Stimulated activated CD8-positive, alpha-beta memory T cell treated with anti-CD3 and anti-CD28 coated beads, Interleukin-2, amount 100 ng/mL, for 1 hour (primary cell): ENCODE results near the gene BMPR1A.
A peak's percentile ranks its signal among the peaks of the same experiment; 100 is the strongest.
"Not testable (repeated sequence)": the region's sequence is repeated elsewhere in the genome, so short reads cannot be mapped to it uniquely, and the experiment has no call there.

Experiments
- DNase-seq, 2 donors: peaks; one replicate each; pipeline ENCODE4 v3.0.0-alpha.2; 2020; ENCODE audit warnings: low read depth in 2 of 2

BMPR1A gene

GRCh38 chr10:86878983-86879713, 122.7 kb downstream of the BMPR1A start:
- no peak for DNase-seq

DNA sequence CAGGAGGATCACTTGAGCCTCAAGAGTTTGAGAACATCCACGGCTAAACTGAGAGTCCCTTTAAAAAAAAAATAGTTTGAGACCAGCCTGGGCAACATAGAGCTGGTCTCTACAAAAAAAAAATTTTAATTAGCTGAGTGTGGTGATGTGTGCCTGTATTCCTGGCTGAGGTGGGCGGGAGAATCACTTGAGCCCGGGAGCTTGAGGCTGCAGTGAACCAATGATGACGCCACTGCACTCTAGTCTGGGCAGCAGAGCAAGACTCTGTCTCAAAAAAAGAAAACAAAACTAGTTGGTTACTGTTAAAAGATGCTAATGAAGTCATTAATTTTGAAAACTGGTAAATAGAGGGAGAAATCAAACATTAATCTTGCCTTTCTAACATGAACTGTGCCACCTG, 124.6 kb downstream of the BMPR1A start:
- no peak for DNase-seq

DNA sequence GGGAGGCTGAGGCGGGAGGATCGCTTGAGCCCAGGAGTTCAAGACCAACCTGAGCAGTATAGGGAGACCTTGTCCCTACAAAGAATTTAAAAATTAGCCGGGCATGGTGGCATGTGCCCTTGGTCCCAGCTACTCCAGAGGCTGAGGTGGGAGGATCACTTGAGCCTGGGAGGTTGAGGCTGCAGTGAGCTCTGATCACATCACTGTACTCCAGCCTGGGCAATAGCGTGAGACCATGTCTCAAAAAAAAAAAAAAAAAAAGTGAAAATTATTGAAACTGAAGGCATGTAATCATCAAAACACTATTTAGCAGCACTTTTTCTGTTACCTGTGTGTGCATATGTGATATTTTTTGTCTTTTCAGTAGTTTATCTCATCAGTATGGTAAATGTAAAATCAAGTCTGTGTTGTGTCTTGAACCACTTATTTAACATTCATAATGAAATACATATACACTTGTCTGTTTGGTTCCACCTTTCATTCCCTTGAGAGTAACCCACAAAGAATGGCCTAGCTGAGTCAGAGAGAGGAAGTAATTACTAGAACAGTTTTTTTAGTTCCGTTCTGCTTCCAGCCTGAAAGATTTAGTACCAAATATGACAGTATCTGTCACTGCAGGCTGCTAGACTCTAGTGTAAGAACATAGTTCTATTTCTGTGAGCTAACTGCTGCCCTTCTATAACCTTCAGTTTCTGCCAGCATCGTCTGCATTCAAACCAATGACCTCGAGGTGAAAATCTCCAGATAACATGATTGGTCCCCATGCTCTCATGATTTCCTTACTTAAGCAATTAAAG, 132.4 kb downstream of the BMPR1A start:
- no peak for DNase-seq

- no peak for DNase-seq
Measured at GRCh38 chr10:86889997-86890396, 133.6 kb downstream of the BMPR1A start.

- DNase-seq, result no peak
Measured at GRCh38 chr10:86898511-86898910, 142.1 kb downstream of the BMPR1A start.

GRCh38 chr10:86899132-86899531, 142.7 kb downstream of the BMPR1A start:
- DNase-seq, result no peak

- peak in 1 of 2 donors; percentile 1 for DNase-seq
Measured at GRCh38 chr10:86899670-86900276, 143.4 kb downstream of the BMPR1A start.

DNA sequence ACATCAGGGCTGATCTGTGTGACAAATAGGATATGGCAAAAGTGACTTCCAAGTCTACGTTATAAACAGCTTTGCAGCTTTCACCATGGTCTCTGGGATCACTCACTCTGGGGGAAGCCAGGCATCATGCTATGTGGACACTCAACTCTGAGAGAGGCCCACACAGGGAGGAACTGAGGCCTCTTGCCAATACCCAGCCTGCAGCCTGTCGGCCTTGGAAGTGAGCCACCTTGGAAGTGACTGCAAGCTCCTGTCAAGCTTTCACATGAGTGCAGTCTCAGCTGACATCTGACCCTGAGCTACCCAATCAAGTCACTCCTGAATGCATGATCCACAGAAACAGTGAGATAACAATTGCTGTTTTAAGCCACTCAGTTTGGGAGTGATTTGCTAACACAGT, 144.5 kb downstream of the BMPR1A start:
- no peak for DNase-seq

- DNase-seq, result no peak
Measured at GRCh38 chr10:86904600-86904999, 148.2 kb downstream of the BMPR1A start.

DNA sequence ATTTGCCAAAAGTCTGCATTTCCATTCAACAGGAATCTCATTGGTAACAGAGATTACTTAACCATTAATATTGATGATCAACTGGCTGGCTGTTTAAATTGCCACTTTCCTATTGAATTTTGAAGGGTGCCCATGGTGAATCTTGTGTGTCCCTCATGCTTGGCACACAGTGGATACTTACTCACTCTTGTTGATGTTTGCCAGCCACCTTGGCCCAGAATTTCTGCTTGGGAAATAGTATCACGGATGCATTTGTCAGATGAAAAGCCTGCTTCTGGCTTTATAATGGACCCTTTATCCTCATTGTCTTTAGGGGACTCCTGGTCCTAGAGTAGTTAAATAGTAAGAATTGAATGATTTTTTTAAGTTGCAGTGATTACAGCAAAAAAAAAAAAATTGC, 149.0 kb downstream of the BMPR1A start:
- no peak for DNase-seq

DNA sequence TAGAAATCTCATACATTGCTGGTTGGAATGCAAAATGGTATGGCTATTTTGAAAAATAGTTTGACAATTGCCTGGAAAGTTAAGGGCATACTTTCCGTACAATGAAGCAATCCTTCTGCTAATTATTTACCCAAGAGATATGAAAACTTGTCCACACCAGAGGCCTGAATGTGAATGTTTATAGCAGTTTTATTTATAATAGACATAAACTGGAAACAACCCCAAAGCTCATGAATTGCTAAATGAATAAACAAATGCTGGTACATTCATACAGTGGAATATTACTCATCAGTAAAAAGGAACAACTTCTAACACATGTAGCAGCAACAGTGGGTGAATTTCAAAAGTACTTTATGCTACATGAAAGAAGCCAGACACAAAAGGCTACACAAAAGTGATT, 158.3 kb downstream of the BMPR1A start:
- no peak for DNase-seq

- DNase-seq, result no peak
Measured at GRCh38 chr10:86918022-86918471, 161.6 kb downstream of the BMPR1A start.

DNA sequence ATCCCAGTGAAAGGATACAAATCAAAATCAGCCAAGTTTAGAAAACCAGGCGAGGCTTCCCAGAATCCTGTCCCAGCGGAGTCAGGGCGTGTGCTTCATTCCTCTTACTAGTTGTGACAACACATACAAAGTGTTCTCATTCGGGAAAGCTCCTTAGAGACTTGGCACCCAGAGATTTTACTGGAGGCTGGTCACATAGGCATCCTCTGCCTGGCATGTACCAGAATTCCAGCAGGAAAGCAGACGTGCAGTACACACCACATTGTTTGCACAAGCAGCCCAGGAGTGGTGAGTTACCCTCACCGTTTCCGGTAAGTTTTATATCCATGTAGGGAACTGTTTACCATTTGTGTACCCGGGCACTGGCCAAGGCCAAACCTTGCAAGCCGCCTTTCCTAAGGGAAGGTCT, 166.1 kb downstream of the BMPR1A start:
- DNase-seq, result no peak

DNA sequence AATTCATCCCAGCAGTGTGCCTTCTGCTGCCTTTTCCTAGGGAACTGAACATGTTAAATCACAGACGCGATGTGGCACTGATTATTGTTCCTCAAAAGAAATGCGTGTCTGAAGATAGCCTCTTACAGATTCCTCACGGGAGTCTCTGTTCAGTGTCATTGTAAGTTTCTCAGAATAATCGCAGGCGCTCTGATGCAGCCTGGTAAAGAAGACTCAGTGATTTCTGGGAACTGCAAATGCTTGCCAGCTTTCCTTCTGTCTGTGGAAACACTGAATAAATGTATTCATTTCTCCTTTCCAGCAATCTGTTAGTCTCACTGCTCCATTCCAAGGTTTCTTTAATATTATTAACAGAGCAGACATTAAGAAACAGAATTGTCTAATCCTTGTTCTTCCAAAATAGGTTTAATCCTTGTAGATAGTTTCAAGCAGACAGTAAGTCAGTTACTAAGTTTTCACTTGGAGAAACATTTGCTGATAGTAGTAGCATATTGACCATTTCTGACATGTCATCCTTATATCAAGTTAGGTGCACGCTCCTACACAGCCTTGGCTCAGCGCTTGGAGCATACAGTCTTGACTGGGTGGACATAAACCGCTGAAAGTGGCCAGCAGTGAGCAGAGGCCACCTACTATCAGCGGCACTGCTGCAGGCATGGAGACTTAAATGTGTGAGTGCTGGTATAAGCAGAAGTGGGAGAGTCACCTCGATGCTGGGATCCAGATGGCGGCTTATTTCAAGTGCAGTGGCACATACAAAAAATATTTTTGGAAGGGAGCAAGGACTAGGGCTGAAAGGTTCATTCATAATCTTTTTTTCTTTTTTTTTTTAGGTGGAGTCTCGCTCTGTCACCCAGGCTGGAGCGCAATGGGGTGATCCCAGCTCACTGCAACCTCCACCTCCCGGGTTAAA, 173.3 kb downstream of the BMPR1A start:
- no peak for DNase-seq

GRCh38 chr10:86931872-86932271, 175.5 kb downstream of the BMPR1A start:
- no peak for DNase-seq

DNA sequence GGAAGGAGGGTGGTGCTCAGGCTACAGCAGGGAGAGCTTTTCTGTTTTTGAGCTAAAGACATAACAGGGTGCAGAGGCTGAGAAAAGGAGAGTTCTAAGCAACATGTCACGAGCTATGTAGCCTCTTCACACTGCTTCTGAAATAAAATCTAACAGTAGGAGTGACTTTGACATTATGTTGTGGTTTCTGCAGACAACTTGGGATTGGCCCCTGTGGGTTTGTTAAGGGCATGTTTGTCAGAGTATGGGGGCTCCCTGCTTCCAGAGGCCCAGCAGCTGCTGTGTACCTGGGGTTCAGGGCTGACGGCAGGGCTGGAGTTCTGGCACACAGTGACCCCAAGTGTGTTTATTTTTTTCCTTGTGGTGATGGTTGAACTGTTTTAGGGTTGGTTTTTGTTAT, 176.3 kb downstream of the BMPR1A start:
- no peak for DNase-seq

GRCh38 chr10:86934162-86934711, 177.8 kb downstream of the BMPR1A start:
- not testable (repeated sequence) for DNase-seq

- no peak for DNase-seq
Measured at GRCh38 chr10:86936661-86937501, 180.5 kb downstream of the BMPR1A start.

DNA sequence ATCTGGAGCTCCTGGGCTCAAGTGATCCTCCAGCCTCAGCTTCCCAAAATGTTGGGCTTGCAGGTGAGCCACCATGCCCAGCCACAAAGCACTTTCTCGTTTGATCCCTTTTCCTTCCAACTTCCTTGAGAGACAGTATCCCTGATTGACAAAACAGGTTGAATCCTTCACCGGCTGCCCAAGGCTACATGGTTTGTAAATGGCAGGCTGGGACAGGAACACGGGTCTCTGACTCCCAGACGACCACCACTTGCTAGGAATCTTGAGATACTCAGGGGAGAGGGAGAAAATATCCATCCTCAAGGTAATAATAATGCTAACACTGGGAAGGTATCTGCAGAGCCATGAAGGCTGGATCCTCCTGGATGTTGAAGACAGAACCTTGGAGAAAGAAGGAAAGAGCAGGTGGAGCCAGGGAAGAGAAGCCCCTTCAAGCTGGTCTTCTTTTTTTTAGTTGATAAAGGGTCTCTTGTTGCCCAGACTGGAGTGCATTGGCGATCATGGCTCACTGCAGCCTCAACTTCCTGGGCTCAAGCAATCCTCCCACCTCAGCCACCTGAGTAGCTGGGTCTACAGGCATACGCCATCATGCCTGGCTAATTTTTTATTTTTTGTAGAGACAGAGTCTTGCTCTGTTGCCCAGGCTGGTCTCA, 181.2 kb downstream of the BMPR1A start:
- no peak for DNase-seq

DNA sequence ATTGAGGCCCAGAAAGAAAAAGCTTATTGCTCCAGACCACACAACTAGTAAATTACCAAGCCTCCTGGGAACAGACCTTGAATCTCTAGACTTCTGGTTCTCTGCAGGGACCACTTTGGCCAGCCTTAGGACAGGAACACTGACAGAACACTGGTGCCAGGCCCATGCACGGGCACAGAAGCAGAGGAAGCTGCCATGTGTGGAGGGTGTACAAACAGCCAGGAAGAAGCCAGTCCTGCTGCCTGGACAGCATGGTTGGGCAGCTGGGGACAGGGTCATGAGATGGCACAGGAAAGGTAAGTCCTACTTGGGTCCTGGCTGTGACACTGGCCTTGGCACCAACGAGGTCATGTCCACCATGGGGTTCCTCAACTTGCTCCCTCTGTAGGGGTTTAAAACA, 181.8 kb downstream of the BMPR1A start:
- no peak for DNase-seq
